K562 (cell line): Measurements from ENCODE around the gene CLEC17A.

Experiments used
- CTCF ChIP-seq, 3 experiments: IDR thresholded peaks in 2 of 3; conservative IDR thresholded peaks in 1 of 3; 2 replicates each; pipeline ENCODE4 v1.5.1; 2011 to 2012; ENCODE audit warnings: low read length in 3 of 3, mild to moderate bottlenecking in 3 of 3, control low read depth in 2 of 3, improper control_type of control experiment in 1 of 3, inconsistent platforms in 1 of 3, low read depth in 1 of 3, mixed read lengths in 1 of 3, moderate library complexity in 1 of 3; ENCODE audit not compliant: insufficient read depth in 2 of 3
- EZH2 ChIP-seq: IDR thresholded peaks from 2 replicates; pipeline ENCODE4 v1.6.1; 2012; ENCODE audit warnings: low read depth, mild to moderate bottlenecking, inconsistent platforms, low read length, borderline replicate concordance
- FOXK1 ChIP-seq: sonication (generic); formaldehyde crosslinking; IDR thresholded peaks from 2 replicates; pipeline ENCODE4 v1.8.0; 2022; ENCODE audit warnings: missing genetic modification reagents, mild to moderate bottlenecking, borderline replicate concordance
- IRF2 ChIP-seq: sonication (generic); formaldehyde crosslinking; IDR thresholded peaks from 2 replicates; pipeline ENCODE4 v1.8.1; 2022; ENCODE audit warnings: mild to moderate bottlenecking, missing genetic modification reagents
- LEF1 ChIP-seq: fragments of 450-650 bp; IDR thresholded peaks from 2 replicates; pipeline ENCODE4 v1.6.1; 2016; ENCODE audit warnings: mild to moderate bottlenecking
- NCOR1 ChIP-seq: fragments of 450-650 bp; IDR thresholded peaks from 2 replicates; pipeline ENCODE4 v1.6.1; 2016; ENCODE audit warnings: mild to moderate bottlenecking, moderate library complexity
- PHF8 ChIP-seq: fragments of 200-600 bp; sonication (generic); IDR thresholded peaks from 2 replicates; pipeline ENCODE4 v1.6.1; 2012; ENCODE audit warnings: mixed run types, mild to moderate bottlenecking, inconsistent platforms, low read length, moderate library complexity, borderline replicate concordance
- REST ChIP-seq, 2 experiments: fragments of 450-650 bp; formaldehyde crosslinking in 1 of 2; IDR thresholded peaks; 2 replicates each; pipeline versions ENCODE4 v1.4.0 to v1.6.1; 2014 to 2020; ENCODE audit warnings: mild to moderate bottlenecking in 2 of 2, borderline replicate concordance in 1 of 2, low read depth in 1 of 2
- SMAD2 ChIP-seq: fragments of 150-350 bp; IDR thresholded peaks from 2 replicates; pipeline ENCODE4 v1.6.1; 2014; ENCODE audit warnings: low read depth, mild to moderate bottlenecking, low read length
- TAF1 ChIP-seq: IDR thresholded peaks from 2 replicates; pipeline ENCODE4 v1.6.1; 2011; ENCODE audit warnings: mild to moderate bottlenecking, low read length, moderate library complexity; ENCODE audit not compliant: insufficient read depth, control insufficient read depth, severe bottlenecking; ENCODE audit errors: extremely low read depth
- TARDBP ChIP-seq: fragments of 450-650 bp; IDR thresholded peaks from 2 replicates; pipeline ENCODE4 v1.6.1; 2016
- TCF7L2 ChIP-seq: fragments of 150-350 bp; IDR thresholded peaks from 2 replicates; pipeline ENCODE4 v1.6.1; 2016; ENCODE audit warnings: low read depth, mild to moderate bottlenecking, low read length, moderate library complexity
- ZNF408 ChIP-seq: fragments of 250-450 bp; sonication (Bioruptor Pico); IDR thresholded peaks from 2 replicates; pipeline ENCODE4 v1.4.0; 2020; ENCODE audit warnings: low read depth, mild to moderate bottlenecking, moderate library complexity

GRCh38 chr19:14558370-14559066 lies 24.4 kb upstream of the CLEC17A start:
- TF ChIP-seq PHF8 (no peak), LEF1 (no peak), IRF2 (CRISPR knock-in tag) (no peak), TAF1 (no peak), SMAD2 (no peak), TCF7L2 (no peak), ZNF408 (CRISPR knock-in tag) (no peak), TARDBP (no peak), REST (IDR thresholded peaks at IDR 0.05; ENCODE audit: borderline replicate concordance) (no peak), REST (CRISPR knock-in tag; IDR thresholded peaks at IDR 0.05; ENCODE audit: low read depth) (no peak), EZH2 (no peak), FOXK1 (CRISPR knock-in tag) (no peak), CTCF (IDR thresholded peaks at IDR 0.05 in 2 of 3, conservative IDR thresholded peaks at IDR 0.05 in 1 of 3; ENCODE audit: insufficient read depth in 2 of 3, low read depth in 1 of 3, low read length in 3 of 3) (no peak), NCOR1 (no peak)
